Cardiac fibroblast (primary cell): Measurements from ENCODE around the gene SBSN.

Experiments
- DNase-seq, 2 donors: peaks; one replicate each; pipeline versions ENCODE4 v3.0.0 to v3.0.0-alpha.2; 2010; ENCODE audit warnings: low read depth in 2 of 2
- H3K4me3 ChIP-seq, 2 donors: replicated peaks in 1 of 2; 1 replicate in 1 of 2; 2 replicates in 1 of 2; pipeline ENCODE4 v1.5.1; 2011; ENCODE audit warnings: low read depth in 2 of 2, low read length in 2 of 2, mild to moderate bottlenecking in 2 of 2, moderate library complexity in 1 of 2
- CTCF ChIP-seq: IDR thresholded peaks from one replicate; pipeline ENCODE4 v1.5.1; 2011; ENCODE audit warnings: low read depth, mild to moderate bottlenecking, low read length, inconsistent platforms

The SBSN gene

GRCh38 chr19:35563207-35563829 lies 35.2 kb upstream of the SBSN start, which contains the start of gene ATP4A:
TSS of gene ATP4A (minus strand) at chr19:35563658. CDS start at chr19:35563629, 29 bp downstream.
- H3K4me3 ChIP-seq: no peak within 1 kb of the TSS
- TF ChIP-seq CTCF: no peak
- no peak for DNase-seq

GRCh38 chr19:35562776-35563175 lies 34.7 kb upstream of the SBSN start:
- TF ChIP-seq CTCF: no peak
- no peak for DNase-seq
- H3K4me3 ChIP-seq: no peak overlapping the region

- DNase-seq: no peak
- no peak overlapping the region for H3K4me3 ChIP-seq
- no peak for TF ChIP-seq CTCF
Observed at GRCh38 chr19:35562336-35562735, 34.2 kb upstream of the SBSN start.

GRCh38 chr19:35561436-35561835 lies 33.3 kb upstream of the SBSN start:
- DNase-seq: no peak
- no peak for TF ChIP-seq CTCF
- H3K4me3 ChIP-seq: no peak overlapping the region

GRCh38 chr19:35560677-35561076 lies 32.6 kb upstream of the SBSN start:
- no peak overlapping the region for H3K4me3 ChIP-seq
- no peak for TF ChIP-seq CTCF
- no peak for DNase-seq

GRCh38 chr19:35560271-35560670 lies 32.2 kb upstream of the SBSN start:
- DNase-seq: no peak
- no peak overlapping the region for H3K4me3 ChIP-seq
- TF ChIP-seq CTCF: no peak

- no peak for DNase-seq
- no peak overlapping the region for H3K4me3 ChIP-seq
Observed at GRCh38 chr19:35559781-35560180, 31.7 kb upstream of the SBSN start.

More at GRCh38 chr19:35559781-35560180, 31.7 kb upstream of the SBSN start:
- no peak for TF ChIP-seq CTCF
